K562 (cell line): ENCODE measurements around the gene CNOT6. TPM values are rescaled to one million over a fixed set of nuclear protein-coding genes. Genes with fewer than 3 reads are reported as not detected.
A peak's percentile ranks its signal among the peaks of the same experiment; 100 is the strongest.

Experiments used
- ARID1B ChIP-seq: fragments of 450-650 bp; IDR thresholded peaks from 2 replicates; pipeline ENCODE4 v1.6.1; 2016; ENCODE audit warnings: antibody characterized with exemption, mild to moderate bottlenecking, inconsistent platforms
- ETS2 ChIP-seq: IDR thresholded peaks from 2 replicates; pipeline ENCODE4 v1.6.1; 2016; ENCODE audit warnings: borderline replicate concordance, missing genetic modification characterization, mild to moderate bottlenecking, moderate library complexity, missing compliant biosample characterization; ENCODE audit not compliant: poor library complexity, severe bottlenecking
- FOXM1 ChIP-seq, 2 experiments: fragments of 450-650 bp in 1 of 2; sonication (generic) in 1 of 2; formaldehyde crosslinking in 1 of 2; IDR thresholded peaks; 2 replicates each; pipeline versions ENCODE4 v1.6.1 to v1.9.0; 2017 to 2022; ENCODE audit warnings: low read depth in 2 of 2, mild to moderate bottlenecking in 2 of 2, missing genetic modification reagents in 1 of 2, moderate library complexity in 1 of 2
- GATAD2B ChIP-seq: fragments of 450-650 bp; IDR thresholded peaks from 2 replicates; pipeline ENCODE4 v1.6.1; 2017; ENCODE audit warnings: mild to moderate bottlenecking, borderline replicate concordance
- HOMEZ ChIP-seq: fragments of 250-450 bp; sonication (Bioruptor Pico); IDR thresholded peaks from 2 replicates; pipeline ENCODE4 v1.4.0; 2020; ENCODE audit warnings: mild to moderate bottlenecking, moderate library complexity
- MYC ChIP-seq, 2 experiments: fragments of 250-450 bp in 1 of 2; sonication (Bioruptor Pico) in 1 of 2; IDR thresholded peaks; 2 replicates each; pipeline versions ENCODE4 v1.5.1 to v1.6.1; 2012 to 2021; ENCODE audit warnings: low read depth in 2 of 2, borderline replicate concordance in 1 of 2, improper control_type of control experiment in 1 of 2, low read length in 1 of 2, mild to moderate bottlenecking in 1 of 2, moderate library complexity in 1 of 2
- NR4A1 ChIP-seq, 2 experiments: fragments of 250-450 bp in 1 of 2; fragments of 450-650 bp in 1 of 2; sonication (Bioruptor Pico) in 1 of 2; IDR thresholded peaks; 2 replicates each; pipeline versions ENCODE4 v1.4.0 to v1.6.1; 2016 to 2020; ENCODE audit warnings: mild to moderate bottlenecking in 2 of 2, missing compliant biosample characterization in 1 of 2, missing genetic modification characterization in 1 of 2, moderate library complexity in 1 of 2
- RUNX1 ChIP-seq: sonication (generic); IDR thresholded peaks from 2 replicates; pipeline ENCODE4 v1.6.1; 2016; ENCODE audit warnings: antibody characterized with exemption, low read depth
- SREBF1 ChIP-seq: fragments of 150-350 bp; IDR thresholded peaks from 2 replicates; pipeline ENCODE4 v1.6.1; 2014; ENCODE audit warnings: antibody characterized with exemption, low read depth, low read length, borderline replicate concordance
- TBP ChIP-seq: optimal IDR thresholded peaks from 2 replicates; pipeline ENCODE3; 2011; ENCODE audit warnings: low read depth, low read length, improper control_type of control experiment
- ZNF395 ChIP-seq: fragments of 200-800 bp; sonication (Bioruptor generic); IDR thresholded peaks from 2 replicates; pipeline ENCODE4 v1.6.1; 2017; ENCODE audit warnings: missing genetic modification characterization, missing compliant biosample characterization
- ZNF444 ChIP-seq: fragments of 250-450 bp; sonication (Bioruptor Pico); IDR thresholded peaks from 2 replicates; pipeline ENCODE4 v1.4.0; 2020; ENCODE audit warnings: mild to moderate bottlenecking, moderate library complexity
- ZSCAN32 ChIP-seq: fragments of 450-650 bp; formaldehyde crosslinking; IDR thresholded peaks from 2 replicates; pipeline ENCODE4 v1.4.0; 2020; ENCODE audit warnings: mild to moderate bottlenecking, moderate library complexity
- polyA plus RNA-seq, 8 experiments: library from polyadenylated mRNA; depleted of rRNA in 4 of 8; stranded (reverse) in 5 of 8; unstranded in 3 of 8; fragments of >200 nt; fragmentation: Nextera tagmentation in 2 of 8; fragmentation: Illumina TruSeq in 1 of 8; extraction: Ambion mirVana in 2 of 8; extraction: Trizol in 1 of 8; gene quantifications; 2 replicates each; pipeline versions ENCODE4 v1.2.1 to v1.2.3, GENCODE V29; 2011 to 2014; ENCODE audit warnings: inconsistent platforms in 1 of 8, missing spikeins in 1 of 8
- total RNA-seq, 7 experiments: library from RNA; depleted of rRNA in 6 of 7; stranded (reverse); fragments of >200 nt in 6 of 7; fragmentation: Illumina TruSeq in 2 of 7; extraction: Trizol in 2 of 7; gene quantifications; 2 replicates each; pipeline versions ENCODE4 v1.2.1 to v1.2.3, GENCODE V29; 2011 to 2021; ENCODE audit warnings: low replicate concordance in 1 of 7
- TF ChIP-seq, protein P1 (sequence below): fragments of 250-450 bp; sonication (Bioruptor Pico); IDR thresholded peaks from 2 replicates; pipeline ENCODE4 v1.4.0; 2020; ENCODE audit warnings: mild to moderate bottlenecking, moderate library complexity, borderline replicate concordance
- TF ChIP-seq, protein P2 (sequence below): fragments of 450-650 bp; IDR thresholded peaks from 2 replicates; pipeline ENCODE4 v1.6.1; 2016; ENCODE audit warnings: borderline replicate concordance

CNOT6 gene
- total and polyA plus RNA-seq, 9 of the 15 experiments (the other 6 are each of a cell fraction or from before 2014, with no cell fraction given) = 4.9 to 32.4 (median 14.0) TPM

DNA sequence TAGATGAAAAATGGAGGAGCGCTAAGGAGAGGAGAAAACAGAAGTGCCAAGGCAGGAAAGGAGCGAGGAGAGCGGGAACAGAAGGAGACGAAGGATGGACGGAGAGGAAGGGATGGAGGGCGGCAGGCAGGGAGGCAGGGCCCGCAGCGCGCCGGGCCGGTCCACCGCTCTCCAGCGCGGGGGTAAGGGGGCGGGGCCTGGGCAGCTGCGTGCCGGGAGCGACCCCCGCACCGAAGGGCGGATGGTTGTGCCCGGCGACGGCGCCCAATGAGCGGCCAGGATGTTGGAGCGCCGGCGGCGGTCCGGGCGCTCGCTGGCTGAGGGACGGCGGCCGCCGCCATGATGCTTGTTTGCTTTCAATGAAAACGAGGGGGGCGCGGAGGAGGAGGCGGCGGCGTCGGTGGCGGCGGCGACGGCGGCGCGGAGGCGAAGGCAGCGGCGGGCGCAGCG lies at the start of gene CNOT6 (continued):
- TF ChIP-seq ETS2 (no peak), MYC (IDR thresholded peaks at IDR 0.05; ENCODE audit: low read depth, low read length) (peak; percentile 81), MYC (CRISPR knock-in tag; IDR thresholded peaks at IDR 0.05; ENCODE audit: borderline replicate concordance, low read depth) (no peak), HOMEZ (CRISPR knock-in tag) (no peak), RUNX1 (no peak; the same call in 1 of the 2 replicates), NR4A1 (CRISPR knock-in tag; IDR thresholded peaks at IDR 0.05) (0 out of 2 replicates have a peak, but pooled peaks have one; percentile 30), NR4A1 (tag; IDR thresholded peaks at IDR 0.05) (no peak; the same call in 1 of the 2 replicates), ZNF395 (CRISPR knock-in tag) (peak; percentile 40; the same call in 1 of the 2 replicates), ARID1B (peak; percentile 50; the same call in 1 of the 2 replicates), TBP (peak; percentile 67), SREBF1 (peak; percentile 96), ZNF444 (no peak), GATAD2B (peak; percentile 78), ZSCAN32 (no peak), FOXM1 (IDR thresholded peaks at IDR 0.05; ENCODE audit: low read depth) (0 out of 2 replicates have a peak, but pooled peaks have one; percentile 25), FOXM1 (CRISPR knock-in tag; IDR thresholded peaks at IDR 0.05; ENCODE audit: low read depth) (no peak)
- TF ChIP-seq, protein P1, sequence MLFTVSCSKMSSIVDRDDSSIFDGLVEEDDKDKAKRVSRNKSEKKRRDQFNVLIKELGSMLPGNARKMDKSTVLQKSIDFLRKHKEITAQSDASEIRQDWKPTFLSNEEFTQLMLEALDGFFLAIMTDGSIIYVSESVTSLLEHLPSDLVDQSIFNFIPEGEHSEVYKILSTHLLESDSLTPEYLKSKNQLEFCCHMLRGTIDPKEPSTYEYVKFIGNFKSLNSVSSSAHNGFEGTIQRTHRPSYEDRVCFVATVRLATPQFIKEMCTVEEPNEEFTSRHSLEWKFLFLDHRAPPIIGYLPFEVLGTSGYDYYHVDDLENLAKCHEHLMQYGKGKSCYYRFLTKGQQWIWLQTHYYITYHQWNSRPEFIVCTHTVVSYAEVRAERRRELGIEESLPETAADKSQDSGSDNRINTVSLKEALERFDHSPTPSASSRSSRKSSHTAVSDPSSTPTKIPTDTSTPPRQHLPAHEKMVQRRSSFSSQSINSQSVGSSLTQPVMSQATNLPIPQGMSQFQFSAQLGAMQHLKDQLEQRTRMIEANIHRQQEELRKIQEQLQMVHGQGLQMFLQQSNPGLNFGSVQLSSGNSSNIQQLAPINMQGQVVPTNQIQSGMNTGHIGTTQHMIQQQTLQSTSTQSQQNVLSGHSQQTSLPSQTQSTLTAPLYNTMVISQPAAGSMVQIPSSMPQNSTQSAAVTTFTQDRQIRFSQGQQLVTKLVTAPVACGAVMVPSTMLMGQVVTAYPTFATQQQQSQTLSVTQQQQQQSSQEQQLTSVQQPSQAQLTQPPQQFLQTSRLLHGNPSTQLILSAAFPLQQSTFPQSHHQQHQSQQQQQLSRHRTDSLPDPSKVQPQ (CRISPR knock-in tag) = no peak
- TF ChIP-seq, protein P2, sequence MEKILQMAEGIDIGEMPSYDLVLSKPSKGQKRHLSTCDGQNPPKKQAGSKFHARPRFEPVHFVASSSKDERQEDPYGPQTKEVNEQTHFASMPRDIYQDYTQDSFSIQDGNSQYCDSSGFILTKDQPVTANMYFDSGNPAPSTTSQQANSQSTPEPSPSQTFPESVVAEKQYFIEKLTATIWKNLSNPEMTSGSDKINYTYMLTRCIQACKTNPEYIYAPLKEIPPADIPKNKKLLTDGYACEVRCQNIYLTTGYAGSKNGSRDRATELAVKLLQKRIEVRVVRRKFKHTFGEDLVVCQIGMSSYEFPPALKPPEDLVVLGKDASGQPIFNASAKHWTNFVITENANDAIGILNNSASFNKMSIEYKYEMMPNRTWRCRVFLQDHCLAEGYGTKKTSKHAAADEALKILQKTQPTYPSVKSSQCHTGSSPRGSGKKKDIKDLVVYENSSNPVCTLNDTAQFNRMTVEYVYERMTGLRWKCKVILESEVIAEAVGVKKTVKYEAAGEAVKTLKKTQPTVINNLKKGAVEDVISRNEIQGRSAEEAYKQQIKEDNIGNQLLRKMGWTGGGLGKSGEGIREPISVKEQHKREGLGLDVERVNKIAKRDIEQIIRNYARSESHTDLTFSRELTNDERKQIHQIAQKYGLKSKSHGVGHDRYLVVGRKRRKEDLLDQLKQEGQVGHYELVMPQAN = 0 out of 2 replicates have a peak, but pooled peaks have one; percentile 76
